ENCODE results near the gene NELFA.
A peak's percentile ranks its signal among the peaks of the same experiment; 100 is the strongest.
"Not testable (repeated sequence)": the region's sequence is repeated elsewhere in the genome, so short reads cannot be mapped to it uniquely, and the experiment has no call there.

The NELFA gene

GRCh38 chr4:2027120-2027519, 18.3 kb upstream of the NELFA start:
- WGBS, 2 donors (ENCODE audit: extremely low coverage in 2 of 2, insufficient read length in 2 of 2, insufficient replicate concordance in 1 of 2), result no CpG with 5 or more reads among the region's 4 CpGs

GRCh38 chr4:2025817-2026216, 17.0 kb upstream of the NELFA start:
- H2BK120ac ChIP-seq (ENCODE audit: low read depth, low read length), result no peak overlapping the region
- H2BK15ac ChIP-seq (ENCODE audit: low read length), result no peak overlapping the region
- no peak overlapping the region for H2AK5ac ChIP-seq (ENCODE audit: low read depth, low read length)
- H3K4me2 ChIP-seq (ENCODE audit: insufficient read depth, low read length, poor library complexity, severe bottlenecking), result no peak overlapping the region
- peaks cover 3 to 10% of the 10 kb centered on the region in 2 donors for H3K9me3 ChIP-seq (replicated peaks in 1 of 2; ENCODE audit: control insufficient read depth in 2 of 2, insufficient read depth in 1 of 2, low read depth in 1 of 2, low read length in 2 of 2)
- no peaks in the 10 kb centered on the region for H3K27me3 ChIP-seq (ENCODE audit: control insufficient read depth in 3 of 3, insufficient read depth in 3 of 3, low read depth in 1 of 3, low read length in 3 of 3)
- H3K36me3 ChIP-seq (replicated peaks in 1 of 2; ENCODE audit: control insufficient read depth in 2 of 2, insufficient read depth in 2 of 2, low read length in 2 of 2), result no peaks in the 10 kb centered on the region
- no peak overlapping the region for H3K14ac ChIP-seq (ENCODE audit: low read length)
- H3K23ac ChIP-seq (ENCODE audit: low read depth, low read length, poor library complexity), result no peak overlapping the region
- DNase-seq (ENCODE audit: low spot score), result no peak
- no peak overlapping the region for H2AFZ ChIP-seq (ENCODE audit: low read length)
- no peak overlapping the region for H3K4ac ChIP-seq (ENCODE audit: low read length)
- H3K79me1 ChIP-seq (ENCODE audit: low read depth, low read length), result no peaks in the 10 kb centered on the region
- no peak overlapping the region for H2BK5ac ChIP-seq (ENCODE audit: low read length)
- H4K91ac ChIP-seq (ENCODE audit: low read depth, low read length, poor library complexity), result no peak overlapping the region
- H3K18ac ChIP-seq (ENCODE audit: low read length), result no peak overlapping the region
- no peak overlapping the region for H3K9ac ChIP-seq (ENCODE audit: low read depth, low read length, poor library complexity)
- no peak overlapping the region for H3K4me3 ChIP-seq (ENCODE audit: low read length in 2 of 2)
- no peak overlapping the region for H3K27ac ChIP-seq (replicated peaks; ENCODE audit: low read length)
- peaks cover 0 to 3% of the 10 kb centered on the region in 2 donors for H3K4me1 ChIP-seq (ENCODE audit: control insufficient read depth in 2 of 2, insufficient read depth in 1 of 2, low read depth in 1 of 2, low read length in 2 of 2)
- H2BK12ac ChIP-seq (ENCODE audit: low read length), result no peak overlapping the region
- no peak overlapping the region for H4K8ac ChIP-seq (ENCODE audit: low read depth, low read length)

More at GRCh38 chr4:2027120-2027519, 18.3 kb upstream of the NELFA start:
- H4K8ac ChIP-seq (ENCODE audit: low read depth, low read length); H2AFZ ChIP-seq (ENCODE audit: low read length); H2AK5ac ChIP-seq (ENCODE audit: low read depth, low read length); H2BK120ac ChIP-seq (ENCODE audit: low read depth, low read length); H3K23ac ChIP-seq (ENCODE audit: low read depth, low read length, poor library complexity); H3K27ac ChIP-seq (replicated peaks; ENCODE audit: low read length); DNase-seq (ENCODE audit: low spot score); H3K27me3 ChIP-seq (ENCODE audit: control insufficient read depth in 3 of 3, insufficient read depth in 3 of 3, low read depth in 1 of 3, low read length in 3 of 3); H3K36me3 ChIP-seq (replicated peaks in 1 of 2; ENCODE audit: control insufficient read depth in 2 of 2, insufficient read depth in 2 of 2, low read length in 2 of 2); H3K4me3 ChIP-seq (ENCODE audit: low read length in 2 of 2); H2BK15ac ChIP-seq (ENCODE audit: low read length); H2BK5ac ChIP-seq (ENCODE audit: low read length); H3K9ac ChIP-seq (ENCODE audit: low read depth, low read length, poor library complexity); H3K79me1 ChIP-seq (ENCODE audit: low read depth, low read length); H3K4me2 ChIP-seq (ENCODE audit: insufficient read depth, low read length, poor library complexity, severe bottlenecking); H3K4me1 ChIP-seq (ENCODE audit: control insufficient read depth in 2 of 2, insufficient read depth in 1 of 2, low read depth in 1 of 2, low read length in 2 of 2); H4K91ac ChIP-seq (ENCODE audit: low read depth, low read length, poor library complexity); H2BK12ac ChIP-seq (ENCODE audit: low read length); H3K18ac ChIP-seq (ENCODE audit: low read length); H3K4ac ChIP-seq (ENCODE audit: low read length); H3K14ac ChIP-seq (ENCODE audit: low read length): not testable (repeated sequence)
- peaks cover 3 to 10% of the 10 kb centered on the region in 2 donors for H3K9me3 ChIP-seq (replicated peaks in 1 of 2; ENCODE audit: control insufficient read depth in 2 of 2, insufficient read depth in 1 of 2, low read depth in 1 of 2, low read length in 2 of 2)

- H3K4me3 ChIP-seq (ENCODE audit: low read length in 2 of 2), result no peak overlapping the region
- H3K4me2 ChIP-seq (ENCODE audit: insufficient read depth, low read length, poor library complexity, severe bottlenecking), result no peak overlapping the region
- H3K36me3 ChIP-seq (replicated peaks in 1 of 2; ENCODE audit: control insufficient read depth in 2 of 2, insufficient read depth in 2 of 2, low read length in 2 of 2), result no peaks in the 10 kb centered on the region
- no peak overlapping the region for H2BK12ac ChIP-seq (ENCODE audit: low read length)
- DNase-seq (ENCODE audit: low spot score), result no peak
- no peak overlapping the region for H3K18ac ChIP-seq (ENCODE audit: low read length)
- H3K4me1 ChIP-seq (ENCODE audit: control insufficient read depth in 2 of 2, insufficient read depth in 1 of 2, low read depth in 1 of 2, low read length in 2 of 2), result peaks cover 0 to 3% of the 10 kb centered on the region in 2 donors
- no peak overlapping the region for H3K27ac ChIP-seq (replicated peaks; ENCODE audit: low read length)
- peaks cover 3 to 7% of the 10 kb centered on the region in 2 donors for H3K9me3 ChIP-seq (replicated peaks in 1 of 2; ENCODE audit: control insufficient read depth in 2 of 2, insufficient read depth in 1 of 2, low read depth in 1 of 2, low read length in 2 of 2)
- H3K27me3 ChIP-seq (ENCODE audit: control insufficient read depth in 3 of 3, insufficient read depth in 3 of 3, low read depth in 1 of 3, low read length in 3 of 3), result no peaks in the 10 kb centered on the region
- no peak overlapping the region for H3K23ac ChIP-seq (ENCODE audit: low read depth, low read length, poor library complexity)
- H2BK5ac ChIP-seq (ENCODE audit: low read length), result no peak overlapping the region
- no peak overlapping the region for H2AK5ac ChIP-seq (ENCODE audit: low read depth, low read length)
- no peak overlapping the region for H2BK15ac ChIP-seq (ENCODE audit: low read length)
- H3K14ac ChIP-seq (ENCODE audit: low read length), result no peak overlapping the region
- no peak overlapping the region for H4K8ac ChIP-seq (ENCODE audit: low read depth, low read length)
- H3K4ac ChIP-seq (ENCODE audit: low read length), result no peak overlapping the region
- no peak overlapping the region for H2BK120ac ChIP-seq (ENCODE audit: low read depth, low read length)
- H3K79me1 ChIP-seq (ENCODE audit: low read depth, low read length), result no peaks in the 10 kb centered on the region
- H2AFZ ChIP-seq (ENCODE audit: low read length), result no peak overlapping the region
- no peak overlapping the region for H3K9ac ChIP-seq (ENCODE audit: low read depth, low read length, poor library complexity)
- no peak overlapping the region for H4K91ac ChIP-seq (ENCODE audit: low read depth, low read length, poor library complexity)
Measured at GRCh38 chr4:2024683-2025082, 15.9 kb upstream of the NELFA start.

- not testable (repeated sequence) for H2BK120ac ChIP-seq (ENCODE audit: low read depth, low read length); H3K9ac ChIP-seq (ENCODE audit: low read depth, low read length, poor library complexity); H3K4ac ChIP-seq (ENCODE audit: low read length); H3K18ac ChIP-seq (ENCODE audit: low read length); H2BK5ac ChIP-seq (ENCODE audit: low read length); H4K91ac ChIP-seq (ENCODE audit: low read depth, low read length, poor library complexity); H3K27me3 ChIP-seq (ENCODE audit: control insufficient read depth in 3 of 3, insufficient read depth in 3 of 3, low read depth in 1 of 3, low read length in 3 of 3); H3K23ac ChIP-seq (ENCODE audit: low read depth, low read length, poor library complexity); H2BK15ac ChIP-seq (ENCODE audit: low read length); H2BK12ac ChIP-seq (ENCODE audit: low read length); H3K9me3 ChIP-seq (replicated peaks in 1 of 2; ENCODE audit: control insufficient read depth in 2 of 2, insufficient read depth in 1 of 2, low read depth in 1 of 2, low read length in 2 of 2); H3K4me1 ChIP-seq (ENCODE audit: control insufficient read depth in 2 of 2, insufficient read depth in 1 of 2, low read depth in 1 of 2, low read length in 2 of 2); H3K79me1 ChIP-seq (ENCODE audit: low read depth, low read length); H3K4me3 ChIP-seq (ENCODE audit: low read length in 2 of 2); DNase-seq (ENCODE audit: low spot score); H4K8ac ChIP-seq (ENCODE audit: low read depth, low read length); H3K27ac ChIP-seq (replicated peaks; ENCODE audit: low read length); H2AK5ac ChIP-seq (ENCODE audit: low read depth, low read length); H3K36me3 ChIP-seq (replicated peaks in 1 of 2; ENCODE audit: control insufficient read depth in 2 of 2, insufficient read depth in 2 of 2, low read length in 2 of 2); H3K14ac ChIP-seq (ENCODE audit: low read length); H3K4me2 ChIP-seq (ENCODE audit: insufficient read depth, low read length, poor library complexity, severe bottlenecking)
- WGBS, 2 donors (ENCODE audit: extremely low coverage in 2 of 2, insufficient read length in 2 of 2, insufficient replicate concordance in 1 of 2), result no CpG with 5 or more reads among the region's 15 CpGs
- peak overlapping the region; percentile 55 for H2AFZ ChIP-seq (ENCODE audit: low read length)
Measured at GRCh38 chr4:2021358-2022018, 12.7 kb upstream of the NELFA start.
